Stimulated activated CD4-positive, alpha-beta T cell treated with anti-CD3 and anti-CD28 coated beads, Interleukin-15, amount 100 ng/mL, for 24 hours (primary cell): ENCODE results near the gene ZNF844.
"Not testable (repeated sequence)": the region's sequence is repeated elsewhere in the genome, so short reads cannot be mapped to it uniquely, and the experiment has no call there.

ENCODE experiments used
- DNase-seq: peaks from one replicate; pipeline ENCODE4 v3.0.0-alpha.2; 2020

Gene ZNF844

DNA sequence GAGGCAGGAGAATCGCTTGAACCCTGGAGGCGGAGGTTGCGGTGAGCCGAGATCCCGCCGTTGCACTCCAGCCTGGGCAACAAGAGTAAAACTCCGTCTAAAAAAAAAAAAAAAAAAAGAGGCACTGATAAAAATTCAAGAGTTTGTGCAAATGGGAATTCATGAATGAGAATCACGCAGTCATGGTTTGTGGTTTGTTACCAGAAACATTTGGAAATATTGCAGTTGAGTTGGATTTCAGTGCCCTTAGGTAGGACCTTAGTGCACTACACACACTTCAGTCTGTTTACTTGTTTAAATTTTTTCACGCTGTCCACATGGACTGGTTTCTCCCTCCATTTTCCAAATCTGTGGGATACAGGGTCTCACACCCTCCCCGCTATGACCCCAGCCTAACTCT is 28.4 kb downstream of the ZNF844 start:
- no peak for DNase-seq

DNA sequence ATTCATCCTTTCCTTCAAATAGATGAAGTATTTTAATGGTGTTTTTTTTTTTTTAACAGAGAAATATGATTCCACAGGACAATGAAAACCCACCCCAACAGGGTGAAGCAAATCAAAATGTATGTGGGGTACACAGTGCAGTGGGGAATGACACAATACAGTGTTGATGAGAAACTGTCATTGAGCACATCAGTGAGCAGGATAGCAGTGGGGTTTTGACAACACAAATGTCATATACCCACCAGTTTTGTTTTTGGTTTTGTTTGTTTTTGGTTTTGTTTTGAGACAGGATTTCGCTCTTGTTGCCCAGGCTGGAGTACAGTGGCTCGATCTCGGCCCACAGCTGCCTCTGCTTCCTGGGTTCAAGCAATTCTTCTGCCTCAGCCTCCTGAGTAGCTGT is 29.2 kb downstream of the ZNF844 start:
- DNase-seq, result no peak

DNA sequence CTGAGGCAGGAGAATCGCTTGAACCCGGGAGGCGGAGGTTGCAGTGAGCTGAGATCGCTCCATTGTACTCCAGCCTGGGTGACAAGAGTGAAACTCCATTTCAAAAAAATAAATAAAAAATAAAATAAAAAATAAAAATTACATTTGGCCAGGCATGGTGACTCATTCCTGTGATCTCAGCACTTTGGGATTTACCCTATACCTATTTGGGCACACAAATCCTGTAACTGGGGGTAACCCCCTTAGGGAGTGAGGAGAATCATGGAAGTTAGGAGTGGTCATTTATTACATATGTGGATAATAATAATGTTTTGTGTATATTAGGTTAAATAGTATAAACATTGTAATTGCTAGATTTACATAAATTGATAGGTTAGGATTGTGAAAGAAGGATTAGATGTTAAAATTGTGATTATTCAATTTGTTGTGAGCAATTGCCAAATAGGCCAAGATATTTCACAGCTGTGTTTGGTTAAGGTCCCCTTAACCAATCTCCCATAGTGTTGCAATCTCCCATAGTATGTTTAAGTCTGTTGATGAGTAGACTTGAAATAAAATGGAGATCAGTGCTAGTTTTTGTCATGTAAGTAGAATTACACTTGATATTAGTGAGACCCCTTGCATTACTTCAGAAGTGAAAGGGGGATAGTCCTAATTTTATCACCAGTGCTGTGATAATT is 30.7 kb downstream of the ZNF844 start:
- no peak for DNase-seq

DNA sequence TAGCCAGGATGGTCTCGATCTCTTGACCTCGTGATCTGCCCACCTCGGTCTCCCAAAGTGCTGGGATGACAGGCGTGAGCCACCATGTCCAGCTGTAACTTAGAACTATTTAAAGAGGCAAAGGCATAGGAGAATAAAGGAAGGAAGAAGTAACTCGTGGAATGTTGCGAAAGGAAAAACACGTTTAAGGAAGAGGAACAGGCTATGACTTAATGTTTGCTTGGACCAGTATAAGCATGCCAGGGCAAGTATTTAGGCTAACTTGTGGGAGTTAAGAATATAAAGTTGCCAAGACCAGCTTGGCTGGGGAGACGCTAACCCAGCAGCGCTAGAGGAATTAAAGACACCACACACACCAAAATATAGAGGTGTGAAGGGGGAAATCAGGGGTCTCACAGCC is 33.5 kb downstream of the ZNF844 start:
- no peak for DNase-seq

DNA sequence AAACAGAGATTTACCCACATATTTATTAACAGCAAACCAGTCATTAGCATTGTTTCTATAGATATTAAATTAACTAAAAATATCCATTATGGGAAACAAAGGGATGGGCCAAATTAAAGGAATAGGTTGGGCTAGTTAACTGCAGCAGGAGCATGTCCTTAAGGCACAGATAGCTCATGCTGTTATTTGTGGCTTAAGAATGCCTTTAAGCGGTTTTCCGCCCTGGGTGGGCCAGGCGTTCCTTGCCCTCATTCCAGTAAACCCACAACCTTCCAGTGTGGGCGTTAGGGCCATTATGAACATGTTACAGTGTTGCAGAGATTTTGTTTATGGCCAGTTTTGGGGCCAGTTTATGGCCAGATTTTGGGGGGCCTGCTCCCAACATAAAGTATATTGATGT is 39.4 kb downstream of the ZNF844 start:
- not testable (repeated sequence) for DNase-seq

DNA sequence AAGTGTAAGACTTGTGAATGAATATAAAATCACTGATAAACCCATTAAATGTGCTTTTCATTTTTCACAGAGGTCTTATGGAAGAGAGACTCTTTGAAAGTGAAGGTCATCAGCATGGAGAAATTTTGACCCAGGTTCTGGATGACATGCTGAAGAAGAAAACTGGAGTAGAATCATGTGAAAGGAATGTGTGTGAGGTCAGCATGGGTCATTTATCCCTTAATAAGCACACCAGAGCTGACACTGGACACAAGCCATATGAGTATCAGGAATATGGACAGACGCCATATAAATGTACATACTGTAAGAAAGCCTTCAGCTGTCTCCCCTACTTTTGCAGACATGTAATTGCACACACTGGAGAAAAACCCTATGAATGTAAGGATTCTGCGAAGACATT is 46.6 kb downstream of the ZNF844 start:
- DNase-seq, result no peak

DNA sequence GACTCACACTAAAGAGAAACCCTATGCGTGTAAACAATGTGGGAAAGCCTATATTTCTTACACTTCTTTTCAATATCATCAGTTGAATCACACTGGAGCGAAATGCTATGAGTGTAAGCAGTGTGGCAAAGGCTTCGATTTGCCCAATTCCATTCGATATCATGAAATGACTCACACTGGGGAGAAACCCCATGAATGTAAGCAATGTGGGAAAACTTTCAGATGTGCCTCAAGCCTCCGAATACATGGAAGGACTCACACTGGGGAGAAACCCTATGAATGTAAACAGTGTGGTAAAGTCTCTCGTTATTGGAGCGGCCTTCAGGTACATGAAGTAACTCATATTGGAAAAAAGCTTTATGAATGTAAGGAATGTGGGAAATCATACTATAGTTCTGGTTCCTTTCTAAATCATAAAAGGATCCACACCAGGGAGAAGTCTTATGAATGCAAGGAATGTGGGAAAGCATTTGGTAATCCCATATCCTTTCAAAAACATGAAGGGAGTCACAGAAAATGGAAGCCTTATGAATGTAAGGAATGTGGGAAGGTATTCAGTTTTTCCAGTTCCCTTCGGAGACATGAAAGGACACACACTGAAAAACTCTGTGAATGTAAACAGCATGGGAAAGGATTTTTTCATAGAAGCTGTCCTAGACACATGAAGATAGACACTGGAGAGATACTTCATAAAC is 47.6 kb downstream of the ZNF844 start:
- no peak for DNase-seq

DNA sequence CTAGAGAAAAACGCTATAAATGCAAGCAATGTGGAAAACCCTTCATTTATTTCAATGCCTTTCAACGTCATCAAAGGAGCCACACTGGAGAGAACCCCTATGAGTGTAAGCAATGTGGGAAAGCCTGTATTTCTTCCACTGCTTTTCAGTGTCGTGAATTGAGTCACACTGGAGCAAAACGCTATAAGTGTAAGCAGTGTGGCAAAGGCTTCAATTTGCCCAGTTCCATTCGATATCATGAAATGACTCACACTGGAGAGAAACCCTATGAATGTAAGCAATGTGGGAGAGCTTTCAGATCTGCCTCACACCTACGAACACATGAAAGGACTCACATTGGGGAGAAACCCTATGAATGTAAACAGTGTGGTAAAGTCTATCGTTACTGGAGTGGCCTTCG is 48.2 kb downstream of the ZNF844 start:
- peak; percentile 36 for DNase-seq

DNA sequence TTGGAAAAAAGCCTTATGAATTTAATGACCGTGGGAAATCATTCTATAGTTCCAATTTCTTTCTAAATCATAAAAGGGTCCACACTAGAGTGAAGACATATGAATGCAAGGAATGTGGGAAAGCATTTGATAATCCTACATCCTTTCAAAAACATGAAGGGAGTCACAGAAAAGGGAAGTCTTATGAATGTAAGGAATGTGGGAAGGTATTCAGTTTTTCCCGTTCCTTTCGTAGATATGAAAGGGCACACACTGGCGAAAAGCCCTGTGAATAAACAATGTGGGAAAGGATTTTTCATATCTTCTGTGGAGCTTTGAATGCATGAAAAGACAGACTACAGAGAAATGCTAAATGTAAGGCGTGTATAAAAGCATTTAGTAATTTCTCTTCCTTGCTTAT is 48.6 kb downstream of the ZNF844 start:
- DNase-seq, result no peak

DNA sequence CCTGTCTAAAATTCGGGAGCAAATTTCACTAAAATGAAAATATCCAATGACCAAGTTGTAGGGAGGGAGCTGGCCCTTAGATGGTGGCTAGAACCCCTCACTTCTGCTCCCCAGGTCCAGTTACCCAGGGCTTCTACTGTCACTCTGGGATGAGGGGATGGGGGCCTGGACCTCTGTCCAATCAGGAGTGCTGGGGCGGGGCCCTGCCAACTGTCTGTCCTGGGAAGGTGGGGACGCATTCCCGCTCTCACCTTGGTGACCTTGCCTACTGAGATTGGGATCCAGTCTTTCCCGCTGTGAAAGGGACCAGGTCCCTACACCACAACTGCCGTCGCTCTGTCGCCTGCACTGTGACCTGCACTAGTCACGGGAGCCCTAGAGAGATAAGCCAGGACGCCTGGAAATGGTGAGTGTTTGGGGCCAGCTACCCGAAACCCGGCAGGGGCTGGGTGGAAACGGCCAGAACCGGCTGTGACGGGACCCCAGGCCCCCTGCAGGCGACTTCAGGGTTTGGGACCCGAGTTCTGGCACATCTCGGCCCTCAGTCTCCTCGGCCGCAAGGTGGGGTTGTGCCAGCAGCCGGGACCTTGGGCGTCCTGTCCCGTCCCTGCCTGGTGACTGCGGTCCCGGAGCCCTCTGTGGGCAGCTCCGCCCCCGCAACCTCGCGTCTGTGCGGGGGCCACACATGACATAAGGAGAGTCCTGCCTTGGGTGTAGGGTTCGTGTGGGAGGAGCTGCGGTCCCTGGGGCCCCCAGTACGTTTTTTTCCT is 52.9 kb downstream of the ZNF844 start:
- no peak for DNase-seq

DNA sequence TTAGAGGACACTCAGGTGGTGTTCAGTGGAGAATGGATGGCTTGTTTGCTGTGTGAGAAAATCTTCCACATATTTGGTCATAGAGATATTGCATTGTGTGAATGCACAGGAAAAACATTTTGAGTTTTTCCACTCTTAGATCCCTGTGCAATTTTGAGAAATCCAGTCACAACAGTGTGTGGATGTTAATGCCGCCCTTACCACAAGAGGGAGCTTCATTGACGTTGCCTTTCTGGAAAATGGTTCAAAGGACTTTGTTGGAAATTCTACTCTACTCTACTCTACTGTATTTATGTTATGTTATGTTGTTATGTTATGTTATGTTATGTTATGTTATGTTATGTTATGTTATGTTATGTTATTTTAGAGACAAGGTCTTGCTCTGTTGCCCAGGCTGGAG is 62.2 kb downstream of the ZNF844 start:
- DNase-seq, result peak; percentile 25
